ENCODE measurements around the gene NRG2.
A peak's percentile ranks its signal among the peaks of the same experiment; 100 is the strongest.

Gene NRG2

GRCh38 chr5:139870677-139871076, 172.4 kb downstream of the NRG2 start:
- no peak overlapping the region for H3K4me3 ChIP-seq (ENCODE audit: low read depth, low read length)
- no peak for DNase-seq (ENCODE audit: low read depth)

DNA sequence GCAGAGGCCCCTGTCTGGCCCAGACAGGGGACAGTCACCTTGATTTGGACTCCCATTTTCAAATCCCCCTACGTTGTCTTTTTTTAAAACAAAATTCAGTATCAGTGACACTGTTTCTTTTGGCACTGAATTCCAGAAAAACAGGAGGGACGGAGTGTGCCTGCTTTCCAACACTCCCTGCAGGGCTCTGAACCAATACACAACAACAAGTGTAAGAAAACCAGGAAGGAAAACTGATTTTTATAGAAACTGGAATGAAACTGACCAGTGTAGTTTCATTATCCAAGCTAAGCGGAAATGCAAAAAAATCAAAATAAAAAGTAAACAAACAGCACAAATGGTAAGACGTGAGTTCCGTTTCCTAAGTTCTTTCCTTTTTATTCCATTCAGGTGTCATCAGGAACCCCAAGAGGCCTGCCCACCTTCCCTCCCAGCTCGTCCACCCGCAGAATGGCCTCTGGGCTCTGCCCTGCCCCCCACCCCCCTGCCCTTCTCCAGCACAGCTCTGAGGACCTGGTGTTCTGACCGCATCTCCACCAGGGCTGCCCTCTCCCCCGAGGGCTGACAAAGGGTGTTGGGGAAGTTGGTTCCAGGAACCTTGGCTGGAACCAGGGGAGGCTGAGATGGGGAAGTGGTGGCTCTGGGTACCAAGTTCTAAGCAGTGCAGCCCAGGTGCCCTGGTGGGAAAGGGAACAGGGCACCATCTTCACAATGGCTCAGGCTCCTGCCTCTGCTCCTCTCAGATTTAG, 173.9 kb downstream of the NRG2 start:
- no peak for DNase-seq (ENCODE audit: low read depth)
- H3K4me3 ChIP-seq (ENCODE audit: low read depth, low read length): no peak overlapping the region

DNA sequence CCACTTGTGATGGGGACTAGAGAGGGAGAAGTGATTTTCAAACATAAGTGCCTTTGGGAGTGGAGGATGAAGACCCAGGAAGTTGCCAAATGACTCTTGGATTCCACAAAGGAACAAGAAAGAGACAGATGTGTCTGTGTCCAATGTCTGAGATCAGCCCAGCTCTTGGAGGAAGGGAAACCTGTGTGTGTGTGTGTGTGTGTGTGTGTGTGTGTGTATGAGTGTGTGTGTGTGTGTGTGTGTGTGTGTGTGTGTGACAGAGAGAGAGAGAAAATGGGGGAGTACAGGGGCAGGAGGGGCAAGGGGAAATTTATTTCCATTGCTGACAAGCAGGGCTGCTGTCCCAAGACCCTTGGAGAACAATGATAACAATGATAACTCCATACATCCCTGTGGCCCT, 175.5 kb downstream of the NRG2 start:
- DNase-seq (ENCODE audit: low read depth): no peak
- H3K4me3 ChIP-seq (ENCODE audit: low read depth, low read length): no peak overlapping the region

DNA sequence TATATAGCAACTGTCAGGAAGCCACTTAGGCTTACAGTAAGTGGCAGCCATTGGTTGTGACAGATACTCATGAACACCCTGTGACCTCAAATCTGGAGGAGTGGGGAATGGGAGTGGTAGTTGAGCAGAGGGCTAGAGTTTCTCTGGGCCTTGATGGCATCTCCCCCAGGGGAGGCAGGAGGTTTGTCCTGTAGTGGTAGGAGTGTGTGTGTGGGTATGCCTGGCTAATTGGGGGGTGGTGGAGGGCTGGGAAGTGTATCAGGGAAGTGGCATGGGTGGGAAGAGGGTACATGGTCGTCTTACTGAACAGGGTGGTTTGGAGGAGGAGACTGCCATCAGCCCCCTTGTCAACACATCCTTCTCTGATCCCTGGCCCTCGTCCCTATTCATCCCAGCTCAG, 176.0 kb downstream of the NRG2 start:
- DNase-seq (ENCODE audit: low read depth): no peak
- H3K4me3 ChIP-seq (ENCODE audit: low read depth, low read length): no peak overlapping the region

DNA sequence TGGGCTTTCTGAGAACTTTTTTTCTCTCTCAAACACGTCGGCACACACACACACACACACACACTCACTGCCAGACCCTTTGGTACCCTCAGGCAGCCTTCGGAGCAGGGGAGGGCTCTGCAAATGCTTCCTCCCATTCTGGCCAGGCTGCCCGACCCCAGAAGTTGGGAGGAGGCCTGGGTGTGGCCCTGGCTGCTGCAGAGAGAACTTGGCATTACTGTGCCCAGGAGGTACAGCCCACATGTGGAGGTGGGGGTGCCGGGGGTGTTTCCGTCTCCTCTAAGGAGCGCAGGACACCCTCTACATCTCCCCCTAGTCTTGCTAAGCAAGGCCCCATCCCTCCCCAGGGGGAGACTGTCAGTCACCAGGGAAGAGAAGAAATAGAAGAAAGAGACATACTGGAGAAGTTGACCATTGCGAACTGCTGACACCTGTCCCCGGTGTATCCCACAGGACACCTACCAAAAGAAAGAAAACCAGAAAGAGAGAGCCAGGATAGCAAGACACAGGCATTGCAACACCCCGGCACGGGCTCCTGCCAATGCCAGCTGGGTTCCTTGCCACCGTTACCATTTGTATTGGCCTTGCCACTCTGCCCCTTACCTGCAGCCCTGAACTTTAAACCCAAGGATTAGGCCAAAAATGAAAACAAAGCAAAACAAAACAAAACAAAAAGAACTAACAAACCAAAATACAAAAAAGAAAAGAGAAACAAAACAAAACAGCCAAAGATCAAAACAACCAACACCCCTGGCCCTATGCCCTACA, 178.2 kb downstream of the NRG2 start:
- no peak for DNase-seq (ENCODE audit: low read depth)
- no peak overlapping the region for H3K4me3 ChIP-seq (ENCODE audit: low read depth, low read length)

DNA sequence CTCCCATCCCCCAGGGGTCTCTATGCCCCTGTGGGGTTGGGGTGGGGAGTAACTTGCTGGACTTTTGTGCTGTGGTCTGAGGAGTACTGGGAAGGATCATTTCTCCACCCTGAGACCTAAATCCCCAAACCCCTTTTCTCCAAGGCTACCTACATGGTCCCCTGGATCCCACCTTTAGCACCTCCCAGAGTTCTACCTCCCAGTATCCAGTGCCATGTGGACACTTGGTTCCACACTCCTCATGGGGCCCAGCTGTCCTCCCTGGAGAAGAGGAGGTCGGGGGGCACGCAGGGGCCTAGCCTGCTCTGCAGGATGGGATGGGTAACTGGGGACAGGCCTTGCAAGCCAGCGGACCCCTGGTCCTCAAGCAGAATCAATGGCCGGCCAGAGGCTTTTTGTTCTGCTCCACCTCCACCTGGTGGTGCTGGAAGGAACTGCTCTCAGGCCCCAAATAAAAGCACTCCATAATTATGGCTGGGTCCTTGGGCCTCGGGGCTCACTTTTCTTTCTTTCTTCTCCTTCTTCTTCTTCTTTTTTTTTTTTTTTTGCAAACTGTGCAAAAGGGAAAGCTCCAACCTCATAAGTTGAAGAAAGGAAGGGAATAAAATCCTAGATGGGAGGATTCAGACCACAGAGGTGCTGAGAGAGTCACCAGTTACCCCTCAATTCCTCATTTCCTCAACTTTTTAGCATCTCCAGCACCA, 179.1 kb downstream of the NRG2 start:
- H3K4me3 ChIP-seq (ENCODE audit: low read depth, low read length): no peak overlapping the region
- DNase-seq (ENCODE audit: low read depth): peak; percentile 7

DNA sequence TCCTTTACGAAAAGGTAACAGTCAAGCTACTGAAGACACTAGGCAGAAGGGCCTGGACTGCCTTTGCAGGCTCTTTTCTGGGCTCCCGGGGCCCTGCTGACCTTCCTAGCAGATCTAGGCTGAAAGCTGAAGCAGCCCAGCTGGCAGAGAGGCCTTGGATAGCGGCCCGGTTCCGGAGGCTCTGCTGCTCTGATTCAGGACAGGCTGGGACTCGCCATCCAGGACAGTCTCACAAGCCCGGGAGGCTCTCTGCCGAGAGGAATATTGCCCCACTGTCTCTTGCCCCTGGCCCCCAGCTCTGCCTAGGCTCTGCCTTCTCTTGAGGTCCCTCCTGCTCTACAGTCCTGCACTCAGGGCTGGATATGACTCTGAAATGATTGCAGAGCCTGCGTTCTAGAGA, 179.7 kb downstream of the NRG2 start:
- H3K4me3 ChIP-seq (ENCODE audit: low read depth, low read length): no peak overlapping the region
- DNase-seq (ENCODE audit: low read depth): no peak

DNA sequence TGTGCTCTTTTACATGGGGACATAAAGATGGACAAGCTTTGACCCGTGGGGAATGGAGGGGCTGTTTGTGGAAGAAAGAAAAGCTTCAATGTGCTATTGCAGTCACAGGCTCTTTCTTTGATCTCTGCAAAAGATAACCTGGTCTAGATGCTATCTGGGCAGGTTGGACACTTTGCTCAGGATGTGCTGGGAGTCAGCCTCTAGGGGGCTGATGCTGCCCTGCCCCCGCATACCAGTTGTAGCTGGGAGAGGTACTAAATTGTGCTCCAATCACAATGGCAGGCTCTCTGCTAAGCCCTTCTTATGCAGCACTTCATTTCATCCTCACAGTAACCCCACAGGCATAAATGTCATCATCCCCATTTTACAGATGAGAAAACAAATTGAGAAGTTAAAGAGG, 180.3 kb downstream of the NRG2 start:
- no peak for DNase-seq (ENCODE audit: low read depth)

DNA sequence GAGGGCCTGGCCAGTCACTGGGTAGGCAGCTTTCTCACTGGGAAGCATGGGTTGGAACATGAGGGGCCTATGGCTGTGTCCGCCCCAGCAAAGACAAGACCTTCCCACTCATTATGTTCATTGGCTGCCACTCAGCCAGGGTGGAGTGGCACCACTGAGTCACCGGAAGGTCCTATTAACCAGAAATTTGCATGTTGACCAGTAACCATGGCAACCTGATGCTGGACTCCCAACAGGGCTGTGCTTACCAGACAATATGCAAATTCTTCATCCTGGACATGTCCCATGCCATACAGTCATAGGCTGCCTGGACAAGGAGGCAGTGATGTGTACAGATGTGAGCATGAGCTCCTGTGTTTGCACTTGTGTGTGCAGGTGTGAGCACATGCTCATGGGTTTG, 180.8 kb downstream of the NRG2 start:
- DNase-seq (ENCODE audit: low read depth): no peak
- H3K4me3 ChIP-seq (ENCODE audit: low read depth, low read length): no peak overlapping the region

More for the DNA sequence above, 180.3 kb downstream of the NRG2 start:
- H3K4me3 ChIP-seq (ENCODE audit: low read depth, low read length): no peak overlapping the region

GRCh38 chr5:139861889-139862207, 181.3 kb downstream of the NRG2 start:
- H3K4me3 ChIP-seq (ENCODE audit: low read depth, low read length): no peak overlapping the region
- DNase-seq (ENCODE audit: low read depth): no peak

GRCh38 chr5:139861021-139861888, 181.8 kb downstream of the NRG2 start:
- DNase-seq (ENCODE audit: low read depth): no peak
- H3K4me3 ChIP-seq (ENCODE audit: low read depth, low read length): no peak overlapping the region

- no peak for DNase-seq (ENCODE audit: low read depth)
- no peak overlapping the region for H3K4me3 ChIP-seq (ENCODE audit: low read depth, low read length)
These were observed 184.1 kb downstream of the NRG2 start for GRCh38 chr5:139859013-139859412.

GRCh38 chr5:139856714-139857113, 186.4 kb downstream of the NRG2 start:
- DNase-seq (ENCODE audit: low read depth): no peak
- H3K4me3 ChIP-seq (ENCODE audit: low read depth, low read length): no peak overlapping the region

- no peak overlapping the region for H3K4me3 ChIP-seq (ENCODE audit: low read depth, low read length)
- DNase-seq (ENCODE audit: low read depth): no peak
These were observed 187.1 kb downstream of the NRG2 start for GRCh38 chr5:139855946-139856540.

DNA sequence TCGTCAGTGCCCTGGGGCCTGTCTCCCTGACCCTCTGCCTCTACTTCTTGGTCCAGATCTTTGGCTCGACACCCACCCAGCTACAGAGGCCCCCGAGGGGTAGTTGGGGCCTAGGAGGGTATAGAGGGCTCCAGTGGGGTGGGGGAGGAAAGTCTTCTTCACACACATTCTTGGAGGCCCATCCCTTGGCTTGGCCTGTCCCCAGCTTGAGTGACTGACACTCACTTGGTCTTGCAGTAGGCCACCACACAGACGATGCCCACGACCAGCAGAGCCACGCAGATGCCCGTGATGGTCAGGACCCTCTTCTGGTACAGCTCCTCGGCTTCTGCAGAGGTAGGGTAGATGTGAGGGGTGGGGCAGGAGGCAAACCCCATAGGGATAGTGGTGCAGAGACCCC, 187.6 kb downstream of the NRG2 start:
- H3K4me3 ChIP-seq (ENCODE audit: low read depth, low read length): no peak overlapping the region
- no peak for DNase-seq (ENCODE audit: low read depth)

- H3K4me3 ChIP-seq (ENCODE audit: low read depth, low read length): no peak overlapping the region
- DNase-seq (ENCODE audit: low read depth): no peak
These were observed 188.1 kb downstream of the NRG2 start for GRCh38 chr5:139854953-139855352.

DNA sequence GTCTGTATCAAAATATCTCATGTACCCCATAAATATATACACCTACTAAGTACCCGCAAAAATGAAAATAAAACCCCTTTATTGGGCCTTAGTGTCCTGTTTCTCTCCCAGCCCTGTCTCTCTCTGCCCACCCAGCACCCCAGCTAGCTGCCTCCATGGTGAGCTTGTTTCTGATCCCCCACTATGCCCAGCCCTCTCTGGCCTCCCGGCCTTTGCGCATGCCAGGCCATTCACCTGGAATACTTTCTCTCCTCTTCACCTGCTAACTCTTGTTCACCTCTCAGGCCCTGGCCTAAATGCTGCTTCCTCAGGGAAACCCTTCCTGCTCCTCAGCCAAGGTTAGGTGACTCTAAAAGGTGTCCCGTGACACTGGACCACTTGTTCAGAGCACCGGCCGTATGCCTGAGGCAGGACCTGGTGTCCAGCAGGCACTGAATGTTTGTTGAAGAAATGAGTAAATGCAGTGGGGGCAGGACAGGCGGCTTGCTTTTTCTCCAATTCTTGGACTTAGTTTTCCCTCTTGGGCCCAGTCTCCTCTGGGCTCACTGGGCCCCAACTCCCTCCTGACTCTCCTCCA, 189.0 kb downstream of the NRG2 start:
- no peak overlapping the region for H3K4me3 ChIP-seq (ENCODE audit: low read depth, low read length)
- no peak for DNase-seq (ENCODE audit: low read depth)

GRCh38 chr5:139852696-139853095, 190.4 kb downstream of the NRG2 start:
- no peak overlapping the region for H3K4me3 ChIP-seq (ENCODE audit: low read depth, low read length)
- no peak for DNase-seq (ENCODE audit: low read depth)

DNA sequence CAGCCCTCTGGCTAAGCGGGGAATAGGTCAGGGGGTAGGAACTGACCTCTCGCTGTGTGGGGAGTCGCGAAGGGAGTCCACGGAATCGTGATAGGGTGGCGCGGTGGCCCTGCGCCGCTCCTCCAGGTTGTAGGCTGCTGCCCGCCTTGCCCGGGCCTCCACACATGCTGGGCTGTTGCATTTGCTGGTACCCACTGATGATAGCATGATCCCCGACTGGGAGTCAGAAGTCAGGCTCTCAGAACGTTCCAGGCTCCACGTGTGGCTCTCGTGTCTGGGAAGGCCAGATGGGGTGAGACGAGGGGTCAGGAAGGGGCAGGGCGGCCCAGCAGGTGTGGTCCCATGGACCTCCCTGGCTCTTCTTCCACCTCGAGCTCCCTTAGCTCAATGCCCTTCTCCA, 191.5 kb downstream of the NRG2 start:
- H3K4me3 ChIP-seq (ENCODE audit: low read depth, low read length): no peak overlapping the region
- no peak for DNase-seq (ENCODE audit: low read depth)

Data from skeletal muscle cell (primary cell).